H1 (cell line): Measurements from ENCODE around the gene TRIOBP.

Experiments used
- ASH2L ChIP-seq: fragments of 200-600, 300-600 bp; sonication (generic); IDR thresholded peaks from one replicate; pipeline ENCODE4 v1.7.1; 2017; ENCODE audit warnings: low read length
- CBX8 ChIP-seq: fragments of 300-800, 300-1000 bp; sonication (generic); IDR thresholded peaks from 2 replicates; pipeline ENCODE4 v1.7.1; 2016; ENCODE audit warnings: low read depth, low read length, borderline replicate concordance
- CTCF ChIP-seq, 3 experiments: IDR thresholded peaks; 1 replicate in 2 of 3; 2 replicates in 1 of 3; pipeline versions ENCODE4 v1.5.1 to v1.6.1; 2011; ENCODE audit warnings: low read length in 3 of 3, mild to moderate bottlenecking in 3 of 3, inconsistent platforms in 2 of 3, low read depth in 1 of 3, moderate library complexity in 1 of 3; ENCODE audit not compliant: insufficient read depth in 1 of 3; ENCODE audit errors: control extremely low read depth in 1 of 3
- EP300 ChIP-seq, 2 experiments: IDR thresholded peaks; 1 replicate in 1 of 2; 2 replicates in 1 of 2; pipeline ENCODE4 v1.6.1; 2011 to 2012; ENCODE audit warnings: low read depth in 2 of 2, low read length in 2 of 2, mild to moderate bottlenecking in 2 of 2, borderline replicate concordance in 1 of 2, inconsistent platforms in 1 of 2, moderate library complexity in 1 of 2
- EZH2 ChIP-seq: fragments of 200-600 bp; sonication (generic); IDR thresholded peaks from 2 replicates; pipeline ENCODE4 v1.7.1; 2012; ENCODE audit warnings: low read depth, mild to moderate bottlenecking, moderate library complexity, low read length, inconsistent platforms; ENCODE audit not compliant: severe bottlenecking
- FOSL1 ChIP-seq: IDR thresholded peaks from 2 replicates; pipeline ENCODE4 v1.6.1; 2011; ENCODE audit warnings: mild to moderate bottlenecking, low read depth, low read length, moderate library complexity; ENCODE audit not compliant: insufficient read depth
- POLR2A ChIP-seq, 2 experiments: IDR thresholded peaks; 1 replicate in 1 of 2; 2 replicates in 1 of 2; pipeline ENCODE4 v1.6.1; 2011; ENCODE audit warnings: low read depth in 2 of 2, low read length in 2 of 2, mild to moderate bottlenecking in 2 of 2; ENCODE audit errors: control extremely low read depth in 1 of 2
- POLR2AphosphoS5 ChIP-seq: IDR thresholded peaks from 2 replicates; pipeline ENCODE4 v1.6.1; 2011; ENCODE audit warnings: low read depth, low read length
- RAD21 ChIP-seq, 2 experiments: IDR thresholded peaks in 1 of 2; conservative IDR thresholded peaks in 1 of 2; 2 replicates each; pipeline ENCODE4 v1.6.1; 2011; ENCODE audit warnings: low read depth in 2 of 2, low read length in 2 of 2, improper control_type of control experiment in 1 of 2, inconsistent platforms in 1 of 2, mild to moderate bottlenecking in 1 of 2, moderate library complexity in 1 of 2
- SIX5 ChIP-seq: IDR thresholded peaks from 2 replicates; pipeline ENCODE4 v1.6.1; 2011; ENCODE audit warnings: mild to moderate bottlenecking, low read depth, low read length
- TEAD4 ChIP-seq: IDR thresholded peaks from 2 replicates; pipeline ENCODE4 v1.6.1; 2012; ENCODE audit warnings: low read depth, low read length, inconsistent platforms, mixed read lengths
- ZNF274 ChIP-seq: IDR thresholded peaks from 2 replicates; pipeline ENCODE4 v1.7.0; 2012; ENCODE audit warnings: low read length, borderline replicate concordance; ENCODE audit errors: extremely low read depth

GRCh38 chr22:37679670-37680069 lies 17.2 kb upstream of the TRIOBP start:
- no peak for TF ChIP-seq POLR2A (IDR thresholded peaks at IDR 0.05; ENCODE audit: control extremely low read depth in 1 of 2, low read depth in 2 of 2, low read length in 2 of 2)
- no peak for TF ChIP-seq RAD21 (IDR thresholded peaks at IDR 0.05 in 1 of 2, conservative IDR thresholded peaks at IDR 0.05 in 1 of 2; ENCODE audit: low read depth in 2 of 2, low read length in 2 of 2)
- no peak for TF ChIP-seq CTCF (IDR thresholded peaks at IDR 0.05; ENCODE audit: control extremely low read depth in 1 of 3, insufficient read depth in 1 of 3, low read depth in 1 of 3, low read length in 3 of 3)
- no peak for TF ChIP-seq CBX8
- TF ChIP-seq SIX5, result no peak
- no peak for TF ChIP-seq ASH2L
- no peak for TF ChIP-seq EZH2
- TF ChIP-seq EP300 (IDR thresholded peaks at IDR 0.05; ENCODE audit: borderline replicate concordance in 1 of 2, low read depth in 2 of 2, low read length in 2 of 2), result no peak
- no peak for TF ChIP-seq ZNF274
- no peak for TF ChIP-seq POLR2AphosphoS5
- no peak for TF ChIP-seq FOSL1
- TF ChIP-seq TEAD4, result no peak
